B cell (primary cell): ENCODE results near the gene TMCC3. TPM values are rescaled to one million over a fixed set of nuclear protein-coding genes. Genes with fewer than 3 reads are reported as not detected.

Experiments
- ATAC-seq: fragments of 200-7000 bp; cut with Tn5 transposase; one replicate; pipeline ENCODE4 v1.10.0; 2021; ENCODE audit warnings: low read depth, mild to moderate bottlenecking, moderate number of reproducible peaks, moderate library complexity
- CTCF ChIA-PET: fragments of 350-600 bp; sonication (Branson Sonifier 250); formaldehyde crosslinking; loops from one replicate; lab custom pipeline; 2021; ENCODE audit warnings: antibody characterized with exemption, inconsistent platforms; lab: Charles Lee
- POLR2A ChIA-PET: fragments of 350-600 bp; sonication (Branson Sonifier 250); formaldehyde crosslinking; loops from one replicate; lab custom pipeline; 2021; ENCODE audit warnings: antibody characterized with exemption; lab: Charles Lee
- DNase-seq: peaks from one replicate; pipeline ENCODE4 v3.0.0; 2013
- H2AFZ ChIP-seq: 2 replicates; pipeline ENCODE4 v1.6.1; 2012; ENCODE audit warnings: mild to moderate bottlenecking, low read depth, low read length; ENCODE audit not compliant: insufficient read depth, poor library complexity, severe bottlenecking
- H3K27ac ChIP-seq, 2 donors: 1 replicate in 1 of 2; 2 replicates in 1 of 2; pipeline ENCODE4 v1.5.1; 2012 to 2013; ENCODE audit warnings: low read length in 2 of 2, mild to moderate bottlenecking in 2 of 2, moderate library complexity in 1 of 2
- H3K27me3 ChIP-seq, 4 experiments: fragments of 200-600 bp in 1 of 4; sonication (generic) in 1 of 4; replicated peaks in 1 of 4; 1 replicate in 2 of 4; 2 replicates in 2 of 4; pipeline versions ENCODE4 v1.6.1 to v1.7.0; 2013 to 2016; ENCODE audit warnings: low read length in 3 of 4, mild to moderate bottlenecking in 2 of 4, mixed read lengths in 1 of 4, moderate library complexity in 1 of 4; ENCODE audit not compliant: insufficient read depth in 4 of 4, control insufficient read depth in 3 of 4; ENCODE audit errors: control extremely low read depth in 1 of 4
- H3K36me3 ChIP-seq, 2 experiments: replicated peaks in 1 of 2; 1 replicate in 1 of 2; 2 replicates in 1 of 2; pipeline versions ENCODE4 v1.6.1 to v1.7.1; 2013; ENCODE audit warnings: low read length in 1 of 2; ENCODE audit not compliant: insufficient read depth in 2 of 2, control insufficient read depth in 1 of 2; ENCODE audit errors: control extremely low read depth in 1 of 2, extremely low read depth in 1 of 2
- H3K4me1 ChIP-seq, 2 donors: fragments of 200-600 bp in 1 of 2; sonication (generic) in 1 of 2; 1 replicate in 1 of 2; 2 replicates in 1 of 2; pipeline versions ENCODE4 v1.5.1 to v1.6.1; 2013 to 2017; ENCODE audit warnings: low read length in 2 of 2; ENCODE audit not compliant: control insufficient read depth in 2 of 2, insufficient read depth in 2 of 2
- H3K4me2 ChIP-seq: replicated peaks from 2 replicates; pipeline ENCODE3; 2012; ENCODE audit warnings: mild to moderate bottlenecking, low read depth, low read length; ENCODE audit not compliant: poor library complexity, severe bottlenecking
- H3K4me3 ChIP-seq, 5 experiments: fragments of 200-600 bp in 1 of 5; sonication (generic) in 1 of 5; 1 replicate in 3 of 5; 2 replicates in 2 of 5; pipeline versions ENCODE4 v1.5.1 to v1.7.0; 2011 to 2016; ENCODE audit warnings: low read length in 4 of 5, mild to moderate bottlenecking in 4 of 5, low read depth in 2 of 5, control low read depth in 1 of 5, moderate library complexity in 1 of 5; ENCODE audit not compliant: insufficient read depth in 1 of 5; ENCODE audit errors: control extremely low read depth in 1 of 5, extremely low read depth in 1 of 5
- H3K79me2 ChIP-seq: fragments of 200-600 bp; sonication (generic); one replicate; pipeline ENCODE4 v1.6.0; 2016; ENCODE audit warnings: low read length; ENCODE audit not compliant: control insufficient read depth, insufficient read depth
- H3K9ac ChIP-seq: fragments of 200-600 bp; sonication (generic); 2 replicates; pipeline ENCODE4 v1.6.1; 2017; ENCODE audit warnings: mild to moderate bottlenecking, low read length, moderate library complexity
- H3K9me3 ChIP-seq, 3 donors: one replicate each; pipeline versions ENCODE4 v1.6.1 to v1.7.1; 2013; ENCODE audit warnings: low read length in 2 of 3; ENCODE audit not compliant: control insufficient read depth in 2 of 3, insufficient read depth in 1 of 3; ENCODE audit errors: control extremely low read depth in 1 of 3
- H4K20me1 ChIP-seq: 2 replicates; pipeline ENCODE4 v1.6.0; 2012; ENCODE audit warnings: mild to moderate bottlenecking, low read length; ENCODE audit not compliant: insufficient read depth, control insufficient read depth, poor library complexity, severe bottlenecking
- H3K27ac Mint-ChIP-seq: one replicate; pipeline ENCODE4 v1.8.0; 2021; ENCODE audit warnings: mixed read lengths
- H3K27me3 Mint-ChIP-seq: one replicate; pipeline ENCODE4 v1.8.0; 2021; ENCODE audit warnings: mixed read lengths
- H3K4me1 Mint-ChIP-seq: one replicate; pipeline ENCODE4 v1.8.0; 2021; ENCODE audit warnings: mixed read lengths
- H3K4me3 Mint-ChIP-seq: one replicate; pipeline ENCODE4 v1.8.0; 2021; ENCODE audit warnings: mixed read lengths
- H3K9me3 Mint-ChIP-seq: one replicate; pipeline ENCODE4 v1.8.0; 2022; ENCODE audit warnings: mixed read lengths; ENCODE audit not compliant: insufficient read depth
- EZH2 ChIP-seq: IDR thresholded peaks from 2 replicates; pipeline ENCODE4 v1.6.1; 2012; ENCODE audit warnings: borderline replicate concordance, low read depth, mild to moderate bottlenecking, moderate library complexity, low read length; ENCODE audit not compliant: insufficient read depth, poor library complexity, severe bottlenecking
- WGBS: methylation state at CpG from one replicate; pipeline ENCODE4 v1.1.5; 2013; ENCODE audit warnings: missing lambda C conversion rate; ENCODE audit not compliant: insufficient coverage; 5-methylcytosine and 5-hydroxymethylcytosine counted together
- intact Hi-C: fragments of 100-400 bp; cut with micrococcal nuclease; formaldehyde crosslinking; loops from one replicate; pipeline ENCODE4 v1.10.0; 2022
- polyA plus RNA-seq: library from polyadenylated mRNA; depleted of rRNA; stranded (reverse); fragments of >200 nt; gene quantifications from 2 replicates; pipeline ENCODE4 v1.2.3, GENCODE V29; 2012
- total RNA-seq, 2 donors: library from RNA; stranded (reverse); fragments of 120-200 nt in 1 of 2; gene quantifications; 1 replicate in 1 of 2; 2 replicates in 1 of 2; pipeline versions ENCODE4 v1.2.3 to v1.2.4, GENCODE V29; 2013 to 2022
- TF ChIP-seq, protein P1 (sequence below): fragments of 200-600 bp; IDR thresholded peaks from one replicate; pipeline ENCODE4 v1.8.0; 2022; ENCODE audit warnings: antibody characterized with exemption, mild to moderate bottlenecking

Gene TMCC3
- total and polyA plus RNA-seq, 2 donors (not counting 1 experiment from before 2014, with no cell fraction given): 4.5 to 8.8 TPM

- H4K20me1 ChIP-seq: no peaks in the 10 kb centered on the region
- no peak overlapping the region for H3K4me2 ChIP-seq
- POLR2A ChIA-PET: no interaction called here
- WGBS: 92% methylated on average over 2 of the region's 6 CpGs
- DNase-seq (no peak), ATAC-seq (no peak)
- Mint-ChIP-seq H3K27me3 (no peaks in the 10 kb centered on the region), H3K27ac (no peak overlapping the region), H3K4me1 (peaks cover 8% of the 10 kb centered on the region), H3K9me3 (no peaks in the 10 kb centered on the region), H3K4me3 (no peak overlapping the region)
- H3K9ac ChIP-seq: no peak overlapping the region
- H3K79me2 ChIP-seq: peaks cover 9% of the 10 kb centered on the region
- peaks cover 5% of the 10 kb centered on the region in 2 donors for H3K4me1 ChIP-seq
- no peaks in the 10 kb centered on the region for H3K27me3 ChIP-seq
- no peak for TF ChIP-seq EZH2
- TF ChIP-seq, protein P1, sequence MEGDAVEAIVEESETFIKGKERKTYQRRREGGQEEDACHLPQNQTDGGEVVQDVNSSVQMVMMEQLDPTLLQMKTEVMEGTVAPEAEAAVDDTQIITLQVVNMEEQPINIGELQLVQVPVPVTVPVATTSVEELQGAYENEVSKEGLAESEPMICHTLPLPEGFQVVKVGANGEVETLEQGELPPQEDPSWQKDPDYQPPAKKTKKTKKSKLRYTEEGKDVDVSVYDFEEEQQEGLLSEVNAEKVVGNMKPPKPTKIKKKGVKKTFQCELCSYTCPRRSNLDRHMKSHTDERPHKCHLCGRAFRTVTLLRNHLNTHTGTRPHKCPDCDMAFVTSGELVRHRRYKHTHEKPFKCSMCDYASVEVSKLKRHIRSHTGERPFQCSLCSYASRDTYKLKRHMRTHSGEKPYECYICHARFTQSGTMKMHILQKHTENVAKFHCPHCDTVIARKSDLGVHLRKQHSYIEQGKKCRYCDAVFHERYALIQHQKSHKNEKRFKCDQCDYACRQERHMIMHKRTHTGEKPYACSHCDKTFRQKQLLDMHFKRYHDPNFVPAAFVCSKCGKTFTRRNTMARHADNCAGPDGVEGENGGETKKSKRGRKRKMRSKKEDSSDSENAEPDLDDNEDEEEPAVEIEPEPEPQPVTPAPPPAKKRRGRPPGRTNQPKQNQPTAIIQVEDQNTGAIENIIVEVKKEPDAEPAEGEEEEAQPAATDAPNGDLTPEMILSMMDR: no peak
- CTCF ChIA-PET: no interaction called here
- H2AFZ ChIP-seq: no peak overlapping the region
- H3K9me3 ChIP-seq: no peaks in the 10 kb centered on the region
- H3K4me3 ChIP-seq: no peak overlapping the region
- H3K36me3 ChIP-seq: no peaks in the 10 kb centered on the region
- no peak overlapping the region for H3K27ac ChIP-seq
- intact Hi-C loops: no loop called here
Measured at GRCh38 chr12:94670075-94670474, 19.7 kb upstream of the TMCC3 start.

DNA sequence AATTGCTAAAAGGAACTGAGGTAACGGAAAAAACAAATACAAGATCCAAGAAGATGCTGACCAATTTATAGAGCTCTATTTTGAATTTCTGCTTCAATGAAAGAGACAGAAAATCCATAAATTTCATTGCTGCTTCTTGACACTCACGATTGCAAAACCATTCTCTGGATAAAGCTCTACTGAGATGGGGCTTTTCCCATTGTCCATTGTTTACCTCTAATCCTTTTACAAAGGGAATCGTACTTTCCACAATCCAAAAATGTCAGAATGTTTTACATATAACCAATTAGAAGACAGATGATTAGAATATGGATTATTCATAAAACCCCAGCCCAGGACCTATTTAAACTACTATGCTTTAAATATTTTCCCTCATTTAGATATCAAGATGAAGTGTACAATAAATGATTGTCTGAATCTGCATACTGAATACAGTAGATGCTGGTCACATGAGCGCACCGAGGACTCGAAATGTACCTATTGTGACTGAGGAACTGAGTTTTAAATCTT, 16.7 kb upstream of the TMCC3 start:
- H3K9me3 Mint-ChIP-seq: no peaks in the 10 kb centered on the region

More for the DNA sequence above, 16.7 kb upstream of the TMCC3 start:
- no peaks in the 10 kb centered on the region for H4K20me1 ChIP-seq
- ATAC-seq (no peak), DNase-seq (no peak)
- ChIA-PET CTCF (no interaction called here), POLR2A (no interaction called here)
- H3K9me3 ChIP-seq: no peaks in the 10 kb centered on the region
- no peak overlapping the region for H2AFZ ChIP-seq
- H3K4me3 Mint-ChIP-seq: no peak overlapping the region
- no peak overlapping the region for H3K9ac ChIP-seq
- H3K4me1 Mint-ChIP-seq: peaks cover 12% of the 10 kb centered on the region
- intact Hi-C loops: no loop called here
- H3K4me3 ChIP-seq: no peak overlapping the region
- no peaks in the 10 kb centered on the region for H3K27me3 Mint-ChIP-seq
- H3K79me2 ChIP-seq: no peaks in the 10 kb centered on the region
- no CpG with 5 or more reads among the region's 6 CpGs for whole genome bisulfite sequencing
- H3K4me1 ChIP-seq: peaks cover 7 to 11% of the 10 kb centered on the region in 2 donors
- TF ChIP-seq, protein P1: no peak
- no peak for TF ChIP-seq EZH2
- H3K27me3 ChIP-seq: no peaks in the 10 kb centered on the region
- no peaks in the 10 kb centered on the region for H3K36me3 ChIP-seq
- no peak overlapping the region for H3K27ac Mint-ChIP-seq
- no peak overlapping the region for H3K4me2 ChIP-seq
- no peak overlapping the region for H3K27ac ChIP-seq
